Peyer's patch (tissue), 4 donors: ENCODE data around the gene AKAP13. TPM values are rescaled to one million over a fixed set of nuclear protein-coding genes. Genes with fewer than 3 reads are reported as not detected.
"Not testable (repeated sequence)": the region's sequence is repeated elsewhere in the genome, so short reads cannot be mapped to it uniquely, and the experiment has no call there.

Source experiments
- DNase-seq, 3 donors: peaks; one replicate each; pipeline ENCODE4 v3.0.0-alpha.2; 2017 to 2019
- H3K27ac ChIP-seq, 4 donors: fragments of 200-600 bp; sonication (generic); one replicate each; pipeline ENCODE4 v1.5.1; 2016 to 2019
- H3K27me3 ChIP-seq, 2 donors: fragments of 200-600 bp; sonication (generic); one replicate each; pipeline ENCODE4 v1.5.1; 2019
- H3K36me3 ChIP-seq, 3 donors: fragments of 200-600 bp; sonication (generic); one replicate each; pipeline ENCODE4 v1.5.1; 2016 to 2019
- H3K4me1 ChIP-seq, 4 donors: fragments of 200-600 bp; sonication (generic); one replicate each; pipeline ENCODE4 v1.5.1; 2016 to 2019
- H3K4me3 ChIP-seq, 4 donors: fragments of 200-600 bp; sonication (generic); 1 replicate in 3 of 4; 2 replicates in 1 of 4; pipeline ENCODE4 v1.5.1; 2016 to 2019; ENCODE audit warnings: mild to moderate bottlenecking in 1 of 4
- H3K9me3 ChIP-seq, 4 donors: fragments of 200-600 bp; sonication (generic); one replicate each; pipeline ENCODE4 v1.5.1; 2016 to 2019; ENCODE audit warnings: mild to moderate bottlenecking in 1 of 4
- CTCF ChIP-seq, 6 experiments: fragments of 450-650 bp in 4 of 6; fragments of 200-600 bp in 2 of 6; sonication (generic) in 1 of 6; IDR thresholded peaks; one replicate each; pipeline ENCODE4 v1.5.1; 2017 to 2019; ENCODE audit warnings: antibody characterized with exemption in 6 of 6, mild to moderate bottlenecking in 3 of 6, moderate library complexity in 1 of 6
- POLR2A ChIP-seq, 2 donors: fragments of 450-650 bp; IDR thresholded peaks; one replicate each; pipeline ENCODE4 v1.5.1; 2017; ENCODE audit warnings: antibody characterized with exemption in 2 of 2, mild to moderate bottlenecking in 2 of 2, moderate library complexity in 2 of 2
- total RNA-seq, 4 donors: library from RNA; depleted of rRNA; stranded (reverse); fragments of >200 nt; gene quantifications; one replicate each; pipeline ENCODE4 v1.1.0, GENCODE V29; 2016

The AKAP13 gene
- total RNA-seq, 4 donors from 2014 or later = 166 to 742 (median 242) TPM

DNA sequence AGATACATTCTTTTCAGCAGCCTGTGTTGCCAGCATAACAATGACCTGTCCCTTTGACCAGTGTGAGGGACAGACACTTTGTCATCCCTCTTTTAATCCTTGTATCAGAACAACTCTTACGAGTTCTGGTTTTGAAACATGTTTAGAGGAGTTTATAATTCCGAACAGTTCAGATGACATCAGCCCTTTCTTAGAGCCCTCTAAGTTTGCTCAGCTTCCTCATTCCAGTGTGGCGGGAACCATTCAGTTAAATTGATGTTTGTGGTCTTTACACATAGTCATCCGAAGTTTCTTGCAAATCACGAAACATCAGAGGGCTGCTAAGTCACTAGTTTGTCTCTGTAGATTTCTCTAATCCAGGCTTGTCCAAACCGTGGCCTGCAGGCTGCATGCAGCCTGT is 102.5 kb downstream of the AKAP13 start:
- no peak for DNase-seq
- H3K27me3 ChIP-seq = no peaks in the 10 kb centered on the region
- H3K9me3 ChIP-seq = no peaks in the 10 kb centered on the region
- TF ChIP-seq POLR2A (IDR thresholded peaks at IDR 0.05) (no peak), CTCF (IDR thresholded peaks at IDR 0.05) (no peak)
- peaks cover 0 to 6% (median 0%) of the 10 kb centered on the region in 4 donors for H3K4me1 ChIP-seq
- peak overlapping the region in 3 of 4 donors; percentile 4 to 55 (median 18) for H3K27ac ChIP-seq
- H3K36me3 ChIP-seq = no peaks in the 10 kb centered on the region
- no peak overlapping the region for H3K4me3 ChIP-seq

GRCh38 chr15:85483955-85484354 is 103.6 kb downstream of the AKAP13 start:
- H3K27ac ChIP-seq, H3K4me3 ChIP-seq, H3K27me3 ChIP-seq, H3K9me3 ChIP-seq, H3K4me1 ChIP-seq, H3K36me3 ChIP-seq, DNase-seq: not testable (repeated sequence)

GRCh38 chr15:85484923-85485322 is 104.5 kb downstream of the AKAP13 start:
- DNase-seq, H3K9me3 ChIP-seq, H3K27ac ChIP-seq, H3K27me3 ChIP-seq, H3K4me1 ChIP-seq, H3K36me3 ChIP-seq, H3K4me3 ChIP-seq: not testable (repeated sequence)

DNA sequence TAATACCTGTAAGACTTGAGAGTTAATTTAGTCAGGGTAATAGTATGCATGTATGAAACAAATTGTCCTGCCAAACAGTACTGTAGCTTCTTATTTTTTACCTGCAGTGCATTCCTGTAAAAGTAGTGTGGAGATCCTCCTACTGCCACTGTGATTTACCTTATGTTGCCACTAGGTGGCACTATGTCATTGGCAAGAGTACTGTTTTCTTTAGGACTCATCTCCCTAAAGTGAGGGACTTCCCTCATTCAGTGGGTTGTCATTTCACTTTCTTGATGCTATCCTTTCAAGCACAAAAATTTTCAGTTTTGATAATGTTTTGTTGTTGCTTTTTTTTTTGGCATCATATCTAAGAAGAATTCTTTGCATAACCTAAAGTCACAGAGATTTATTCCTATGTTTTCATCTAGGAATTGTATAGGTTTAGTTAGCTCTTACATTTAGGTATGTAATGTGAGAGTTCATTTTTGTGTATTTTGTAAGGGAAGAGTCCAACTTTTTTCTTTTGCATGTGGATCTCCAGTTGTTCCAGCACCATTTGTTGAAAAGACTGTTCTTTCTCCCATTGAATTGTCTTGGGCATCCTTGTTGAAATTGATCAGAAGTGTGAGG is 105.7 kb downstream of the AKAP13 start:
- no peaks in the 10 kb centered on the region for H3K9me3 ChIP-seq
- H3K36me3 ChIP-seq = no peaks in the 10 kb centered on the region
- peaks cover 0 to 4% (median 0%) of the 10 kb centered on the region in 4 donors for H3K4me1 ChIP-seq
- H3K27ac ChIP-seq = no peak overlapping the region
- peak in 2 of 3 donors; percentile 77 to 88 for DNase-seq
- H3K27me3 ChIP-seq = no peaks in the 10 kb centered on the region
- TF ChIP-seq CTCF (IDR thresholded peaks at IDR 0.05) (peak; percentile 67 to 93 (median 83)), POLR2A (IDR thresholded peaks at IDR 0.05) (no peak)
- H3K4me3 ChIP-seq = no peak overlapping the region

GRCh38 chr15:85487796-85488195 is 107.4 kb downstream of the AKAP13 start:
- not testable (repeated sequence) for H3K27ac ChIP-seq, DNase-seq, H3K9me3 ChIP-seq, H3K4me1 ChIP-seq, H3K27me3 ChIP-seq, H3K36me3 ChIP-seq, H3K4me3 ChIP-seq

- TF ChIP-seq CTCF (IDR thresholded peaks at IDR 0.05) = no peak
- TF ChIP-seq POLR2A (IDR thresholded peaks at IDR 0.05) = no peak
- Histone ChIP-seq H3K27me3 (no peaks in the 10 kb centered on the region), H3K9me3 (no peaks in the 10 kb centered on the region), H3K36me3 (no peaks in the 10 kb centered on the region), H3K4me3 (no peak overlapping the region), H3K27ac (no peak overlapping the region), H3K4me1 (peaks cover 0 to 6% (median 0%) of the 10 kb centered on the region in 4 donors)
- no peak for DNase-seq
Observed at GRCh38 chr15:85488997-85489396, 108.6 kb downstream of the AKAP13 start.

DNA sequence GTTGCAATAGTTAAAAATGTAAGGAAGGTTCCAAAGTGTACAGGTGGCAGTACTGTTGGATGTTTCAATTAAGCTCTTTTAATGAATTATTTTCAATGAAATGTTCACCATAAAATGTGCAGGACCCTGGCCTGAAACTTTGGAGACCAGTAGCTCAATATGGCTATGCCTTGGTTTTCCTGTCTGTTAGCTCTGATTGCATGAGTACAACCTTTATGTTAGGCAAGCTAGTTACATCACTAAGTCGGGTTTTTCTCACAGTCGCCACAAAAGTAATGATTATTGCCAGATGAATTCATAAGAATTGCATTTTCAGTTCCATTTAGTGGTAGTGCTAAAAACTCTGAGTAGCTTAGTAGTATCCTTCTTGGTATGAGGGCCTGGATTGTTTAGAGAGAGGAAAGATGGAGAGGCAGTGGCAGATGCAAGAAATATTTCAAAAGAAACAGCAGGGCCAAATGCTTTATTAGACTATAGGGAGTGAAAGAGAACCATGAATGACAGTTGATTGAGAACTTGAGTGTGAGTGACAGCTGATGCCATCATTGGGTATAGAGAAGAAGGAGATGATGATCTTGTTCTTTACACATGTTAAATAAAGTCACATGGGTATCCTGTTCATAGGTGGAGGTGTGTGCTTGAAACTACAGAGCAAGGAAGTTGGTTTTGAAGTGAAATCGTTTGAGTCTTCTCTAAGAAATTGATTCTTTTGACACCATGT is 109.5 kb downstream of the AKAP13 start:
- no peaks in the 10 kb centered on the region for H3K9me3 ChIP-seq
- H3K36me3 ChIP-seq = no peaks in the 10 kb centered on the region
- peaks cover 0 to 15% (median 0%) of the 10 kb centered on the region in 4 donors for H3K4me1 ChIP-seq
- DNase-seq = no peak
- H3K27ac ChIP-seq = no peak overlapping the region
- TF ChIP-seq POLR2A (IDR thresholded peaks at IDR 0.05) = no peak
- no peak for TF ChIP-seq CTCF (IDR thresholded peaks at IDR 0.05)
- H3K27me3 ChIP-seq = no peaks in the 10 kb centered on the region
- no peak overlapping the region for H3K4me3 ChIP-seq
